T-helper 9 cell (primary cell): ENCODE data around the gene PCYT2.

Source experiments
- DNase-seq: peaks from one replicate; pipeline ENCODE4 v3.0.0-alpha.2; 2020

PCYT2 gene

GRCh38 chr17:81942167-81942553 is 31.0 kb upstream of the PCYT2 start:
- no peak for DNase-seq

- DNase-seq, result no peak
These were observed 30.4 kb upstream of the PCYT2 start for GRCh38 chr17:81941484-81942166.

GRCh38 chr17:81940538-81941483 is 29.6 kb upstream of the PCYT2 start:
- DNase-seq, result no peak

- no peak for DNase-seq
These were observed 28.7 kb upstream of the PCYT2 start for GRCh38 chr17:81939881-81940385.

- no peak for DNase-seq
These were observed 28.0 kb upstream of the PCYT2 start for GRCh38 chr17:81939218-81939617.

GRCh38 chr17:81935709-81936084 is 24.5 kb upstream of the PCYT2 start:
- DNase-seq, result no peak

- DNase-seq, result no peak
These were observed 23.9 kb upstream of the PCYT2 start for GRCh38 chr17:81934850-81935708.

- DNase-seq, result no peak
These were observed 23.0 kb upstream of the PCYT2 start for GRCh38 chr17:81934098-81934757.

- no peak for DNase-seq
These were observed 22.0 kb upstream of the PCYT2 start for GRCh38 chr17:81933178-81933699.

GRCh38 chr17:81932333-81932983 is 21.3 kb upstream of the PCYT2 start:
- DNase-seq, result no peak

GRCh38 chr17:81931557-81932332 is 20.5 kb upstream of the PCYT2 start:
- DNase-seq, result no peak

- no peak for DNase-seq
These were observed 20.0 kb upstream of the PCYT2 start for GRCh38 chr17:81931189-81931556.

- no peak for DNase-seq
These were observed 19.2 kb upstream of the PCYT2 start for GRCh38 chr17:81930142-81931125.

GRCh38 chr17:81929253-81930141 is 18.3 kb upstream of the PCYT2 start:
- no peak for DNase-seq

GRCh38 chr17:81928544-81929252 is 17.5 kb upstream of the PCYT2 start:
- DNase-seq, result no peak

GRCh38 chr17:81927653-81928543 is 16.7 kb upstream of the PCYT2 start, which contains the start of gene MAFG:
Gene MAFG, minus strand, starts transcription at chr17:81927735. Its CDS starts 4,550 bp downstream, at chr17:81923185.
- DNase-seq, result peak; percentile 87
